ENCODE results near the gene MED12L.

The MED12L gene

DNA sequence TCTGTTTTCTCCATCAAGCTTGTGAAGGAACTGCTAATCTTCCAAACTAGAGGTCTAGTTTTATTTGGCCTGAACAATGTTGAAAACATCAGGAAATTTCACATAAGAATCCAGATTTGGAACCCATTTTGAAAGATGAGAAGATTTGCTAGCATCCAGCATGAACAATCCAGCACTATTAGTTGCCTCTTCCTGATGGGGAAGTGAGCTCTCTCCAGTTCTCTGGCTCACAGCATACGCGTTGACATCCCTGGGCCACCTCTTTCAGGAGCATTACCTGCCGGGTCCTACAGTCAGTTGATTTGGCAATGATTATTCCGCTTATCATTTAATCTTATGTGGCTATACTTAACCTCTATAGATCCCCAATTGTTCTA lies 220.3 kb downstream of the MED12L start:
- DNase-seq, result no peak

- no peak for DNase-seq
These were observed 220.8 kb downstream of the MED12L start for GRCh38 chr3:151306168-151306810.

- no peak for DNase-seq
These were observed 221.7 kb downstream of the MED12L start for GRCh38 chr3:151307131-151307530.

GRCh38 chr3:151307583-151308488 lies 222.4 kb downstream of the MED12L start:
- no peak for DNase-seq

DNA sequence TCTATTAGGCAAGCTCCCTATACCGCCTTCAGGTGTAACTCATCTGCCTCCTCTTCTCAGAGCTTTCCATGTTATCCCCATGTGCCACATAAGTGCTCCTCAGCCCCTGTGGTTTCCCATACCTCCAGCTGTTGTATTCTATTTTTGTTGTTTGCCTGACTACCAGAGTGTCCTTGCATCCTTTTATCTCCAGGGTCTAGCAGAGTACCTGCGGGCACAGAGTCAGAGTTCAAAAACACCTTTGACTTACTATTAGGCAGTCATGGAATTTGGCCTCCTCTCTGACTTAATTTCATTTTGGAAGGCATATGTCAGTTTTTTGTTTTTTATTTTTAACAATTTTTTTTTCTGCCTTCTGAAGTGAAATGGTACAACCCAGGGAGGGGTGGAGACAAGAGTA lies 224.1 kb downstream of the MED12L start:
- DNase-seq, result no peak

DNA sequence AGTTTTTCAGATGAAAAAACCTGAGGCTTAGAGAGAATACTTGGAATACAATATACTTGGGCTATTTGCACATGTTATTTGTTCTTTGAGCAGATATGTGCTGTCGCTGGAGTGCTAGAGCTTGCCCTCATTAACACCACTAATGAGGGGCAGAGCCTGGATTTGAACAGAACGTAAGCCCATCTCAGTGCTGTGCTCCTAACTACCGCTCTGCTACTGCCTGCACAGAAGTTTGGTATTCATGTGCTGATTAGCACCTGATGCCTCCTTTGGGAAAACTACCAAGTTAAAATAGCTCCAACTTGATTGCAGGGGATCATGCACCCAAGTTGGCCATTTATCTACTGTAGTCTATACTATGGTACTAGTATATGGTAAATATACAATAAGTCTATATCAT lies 227.5 kb downstream of the MED12L start:
- DNase-seq, result no peak

GRCh38 chr3:151314137-151314536 lies 228.7 kb downstream of the MED12L start:
- no peak for DNase-seq

- no peak for DNase-seq
These were observed 229.1 kb downstream of the MED12L start for GRCh38 chr3:151314593-151314992.

DNA sequence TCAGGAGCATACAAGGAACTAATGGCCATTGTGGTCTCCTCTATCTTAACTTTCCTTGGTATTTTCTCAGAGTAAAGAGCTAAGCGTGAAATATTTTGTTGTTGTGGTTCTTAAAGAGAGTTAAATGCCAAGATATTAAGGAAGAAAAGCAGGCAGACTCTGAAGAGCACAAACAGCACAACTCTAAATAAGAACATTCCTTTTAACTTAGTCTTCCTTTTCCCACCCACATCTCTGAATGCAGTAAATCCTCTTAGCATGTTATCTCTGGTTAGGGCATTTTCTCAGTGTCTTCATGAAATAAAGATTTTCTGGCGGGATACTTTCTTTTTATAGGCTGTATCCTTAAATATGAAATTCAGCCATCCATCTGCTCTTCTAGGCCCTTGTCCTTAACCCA lies 229.7 kb downstream of the MED12L start:
- DNase-seq, result no peak

GRCh38 chr3:151315846-151316245 lies 230.4 kb downstream of the MED12L start:
- DNase-seq, result no peak

DNA sequence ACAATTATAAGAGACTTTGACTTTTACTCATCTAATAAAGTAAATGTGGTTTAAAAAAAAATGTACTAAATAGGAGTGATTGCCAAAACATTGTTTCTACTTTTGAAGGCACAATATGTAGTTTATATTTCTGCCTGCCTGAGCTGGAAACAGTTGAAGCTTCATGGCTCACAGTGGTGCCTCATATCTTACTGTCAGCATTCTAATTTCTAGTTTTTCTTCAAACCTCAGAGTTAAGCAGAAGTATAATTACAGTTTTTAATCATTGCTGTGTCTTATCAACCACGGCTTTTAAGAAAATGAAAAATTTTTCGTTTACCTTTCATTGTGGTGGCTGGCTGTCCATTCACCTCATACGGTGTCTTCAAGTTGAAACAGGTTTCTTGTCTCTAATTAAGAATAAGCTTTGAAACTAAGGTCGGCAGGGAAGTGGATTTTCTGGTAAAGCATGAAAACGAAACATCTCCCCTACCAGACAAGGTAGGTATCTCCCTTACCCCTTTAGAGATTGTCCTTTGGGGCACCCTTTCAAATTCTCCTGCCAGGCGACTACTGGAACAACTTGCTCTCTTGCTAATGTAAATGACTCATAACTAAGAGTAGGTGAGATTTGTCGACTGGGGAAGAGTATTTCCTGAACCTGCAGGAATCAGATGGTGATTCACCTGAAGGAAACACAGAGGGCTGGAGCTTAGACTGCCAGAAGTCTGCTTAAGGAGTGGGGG lies 231.0 kb downstream of the MED12L start, which contains the start of gene GPR87:
TSS of gene GPR87 (minus strand) at position 554 of the 725 bp plus-strand sequence. CDS start 16,720 bp downstream, outside the sequence.
- no peak for DNase-seq

GRCh38 chr3:151318313-151318712 lies 232.8 kb downstream of the MED12L start:
- no peak for DNase-seq

DNA sequence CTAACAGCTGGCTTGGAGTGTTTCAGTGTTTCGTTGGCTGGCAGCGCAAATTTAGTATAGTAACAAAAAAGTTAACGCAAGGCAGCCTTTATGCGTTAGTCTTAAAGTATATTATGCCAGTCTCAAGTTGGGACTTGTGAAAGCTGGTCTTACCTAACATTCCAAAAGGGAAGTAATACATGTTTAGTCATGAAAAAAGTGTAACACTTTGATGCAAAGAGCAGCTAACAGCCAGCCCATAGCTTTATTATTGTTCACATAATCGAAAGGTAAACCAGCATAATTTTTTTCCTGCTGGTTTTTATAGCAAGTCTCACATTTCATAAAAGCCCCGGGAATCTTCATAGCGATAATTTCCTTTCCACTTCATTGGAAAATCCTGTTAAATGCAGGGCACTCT lies 233.5 kb downstream of the MED12L start:
- no peak for DNase-seq

- DNase-seq, result no peak
These were observed 234.2 kb downstream of the MED12L start for GRCh38 chr3:151319628-151320027.

GRCh38 chr3:151320131-151320530 lies 234.7 kb downstream of the MED12L start:
- no peak for DNase-seq

GRCh38 chr3:151321526-151321925 lies 236.1 kb downstream of the MED12L start:
- DNase-seq, result no peak

GRCh38 chr3:151322511-151322910 lies 237.0 kb downstream of the MED12L start:
- DNase-seq, result no peak

GRCh38 chr3:151327571-151328198 lies 242.2 kb downstream of the MED12L start:
- no peak for DNase-seq

DNA sequence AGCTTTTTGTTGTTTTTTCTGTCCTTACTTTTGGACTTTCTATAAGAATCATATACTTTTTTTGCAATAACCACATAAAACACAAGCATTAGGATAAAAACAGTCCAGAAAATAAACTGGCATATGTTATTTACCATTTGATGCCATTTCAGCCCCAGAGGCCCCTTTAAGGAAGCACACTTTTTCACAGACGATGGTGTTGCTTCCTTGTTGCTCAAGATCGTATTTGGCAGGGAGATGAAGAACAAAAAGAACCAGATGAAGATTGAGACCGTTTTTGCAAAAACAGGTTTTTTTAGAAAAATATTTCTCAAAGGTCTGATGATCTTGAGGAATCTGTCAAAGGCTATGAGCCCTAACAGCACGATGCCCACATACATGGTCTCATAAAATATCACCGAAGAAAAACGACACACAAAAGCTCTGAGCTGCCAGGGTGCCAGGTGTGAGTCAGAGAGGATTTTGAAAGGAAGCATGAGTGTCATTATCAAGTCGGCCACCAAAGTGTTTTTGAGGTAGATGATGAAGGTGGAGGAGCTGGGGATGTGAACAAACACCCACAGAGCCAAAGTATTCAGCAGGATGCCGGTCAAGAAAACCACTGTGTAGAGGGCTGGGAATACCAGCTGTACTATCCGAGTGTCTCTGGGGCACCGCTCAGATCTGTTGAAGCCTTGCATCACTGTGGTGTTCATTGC lies 243.0 kb downstream of the MED12L start:
- DNase-seq, result no peak

DNA sequence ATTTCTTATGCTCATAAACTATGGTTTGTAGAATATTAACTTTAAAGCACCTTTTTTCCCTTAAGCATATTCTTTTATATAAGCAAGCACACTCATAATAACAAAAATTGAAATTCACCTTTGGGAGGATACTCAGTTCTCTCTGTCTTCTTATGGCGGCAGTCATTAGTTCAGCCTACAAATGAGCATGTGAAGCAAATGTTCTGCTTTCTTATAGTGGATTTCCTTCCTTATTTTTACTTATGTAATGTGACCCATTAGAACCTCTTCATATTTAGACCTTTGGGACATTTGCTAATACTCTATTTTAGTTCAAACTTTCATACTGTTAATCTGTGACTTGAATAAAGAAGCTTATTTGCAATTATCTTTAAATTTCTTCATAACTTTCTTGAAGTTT lies 243.9 kb downstream of the MED12L start, which contains the start of gene P2RY13:
TSS of gene P2RY13 (minus strand) at position 187 of the 400 bp plus-strand sequence. CDS start at position 166, 21 bp downstream.
- DNase-seq, result no peak

DNA sequence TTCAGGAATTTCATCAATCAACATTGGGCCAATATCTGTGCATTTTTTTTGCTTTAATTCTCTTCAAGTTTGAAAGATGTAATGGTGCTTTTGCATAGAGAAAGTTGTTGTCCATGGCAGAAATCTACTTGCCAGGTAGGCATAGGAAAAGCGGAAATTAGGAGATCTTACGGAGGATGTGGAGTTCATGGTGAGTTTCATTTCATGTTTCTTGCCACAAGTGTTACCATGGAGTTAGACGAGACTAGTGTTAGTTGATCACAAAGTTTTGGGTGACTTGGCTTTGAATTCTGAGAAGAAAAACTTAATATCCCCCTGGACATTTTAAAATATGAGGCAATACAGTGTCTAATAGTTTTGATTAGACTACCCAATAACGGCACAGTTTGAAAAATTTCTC lies 244.9 kb downstream of the MED12L start:
- no peak for DNase-seq

- no peak for DNase-seq
These were observed 245.4 kb downstream of the MED12L start for GRCh38 chr3:151330899-151331298.
